T-helper 1 cell (primary cell): ENCODE data around the gene MTM1.

Source experiments
- DNase-seq, 5 donors: peaks; one replicate each; pipeline ENCODE4 v3.0.0-alpha.2; 2012 to 2020

Gene MTM1

GRCh38 chrX:150680974-150681373 lies 112.6 kb downstream of the MTM1 start:
- DNase-seq = no peak

- no peak for DNase-seq
Measured at GRCh38 chrX:150683112-150683511, 114.7 kb downstream of the MTM1 start.

GRCh38 chrX:150683536-150684146 lies 115.2 kb downstream of the MTM1 start:
- peak in 2 of 5 donors; percentile 28 to 53 for DNase-seq

GRCh38 chrX:150688911-150689451 lies 120.6 kb downstream of the MTM1 start:
- DNase-seq = no peak

- DNase-seq = no peak
Measured at GRCh38 chrX:150690126-150690525, 121.7 kb downstream of the MTM1 start.

- peak in 1 of 5 donors; percentile 20 for DNase-seq
Measured at GRCh38 chrX:150692296-150692695, 123.9 kb downstream of the MTM1 start.

- DNase-seq = peak; percentile 38 to 62 (median 40)
Measured at GRCh38 chrX:150692831-150693724, 124.7 kb downstream of the MTM1 start, which contains the start of gene MTMR1. Gene MTMR1, plus strand, starts transcription at chrX:150693396. Its CDS starts 135 bp downstream, at chrX:150693531.

- peak; percentile 45 to 89 (median 50) for DNase-seq
Measured at GRCh38 chrX:150693725-150694574, 125.5 kb downstream of the MTM1 start.

- peak in 1 of 5 donors; percentile 38 for DNase-seq
Measured at GRCh38 chrX:150694738-150695410, 126.5 kb downstream of the MTM1 start.

- peak in 1 of 5 donors; percentile 32 for DNase-seq
Measured at GRCh38 chrX:150696331-150696730, 127.9 kb downstream of the MTM1 start.

GRCh38 chrX:150696866-150697265 lies 128.4 kb downstream of the MTM1 start:
- peak in 1 of 5 donors; percentile 33 for DNase-seq

GRCh38 chrX:150697641-150698040 lies 129.2 kb downstream of the MTM1 start:
- peak in 1 of 5 donors; percentile 37 for DNase-seq

GRCh38 chrX:150698981-150699380 lies 130.6 kb downstream of the MTM1 start:
- DNase-seq = no peak

- DNase-seq = no peak
Measured at GRCh38 chrX:150700107-150700506, 131.7 kb downstream of the MTM1 start.

- no peak for DNase-seq
Measured at GRCh38 chrX:150701377-150701776, 133.0 kb downstream of the MTM1 start.

GRCh38 chrX:150702966-150703694 lies 134.7 kb downstream of the MTM1 start:
- no peak for DNase-seq

- no peak for DNase-seq
Measured at GRCh38 chrX:150703695-150703974, 135.2 kb downstream of the MTM1 start.

GRCh38 chrX:150704030-150704613 lies 135.7 kb downstream of the MTM1 start:
- DNase-seq = peak in 1 of 5 donors; percentile 14

GRCh38 chrX:150712619-150713018 lies 144.2 kb downstream of the MTM1 start:
- DNase-seq = no peak

- no peak for DNase-seq
Measured at GRCh38 chrX:150715184-150715583, 146.8 kb downstream of the MTM1 start.

- DNase-seq = no peak
Measured at GRCh38 chrX:150719621-150720020, 151.2 kb downstream of the MTM1 start.
